K562 (cell line): ENCODE data around the gene CBFA2T3. TPM values are rescaled to one million over a fixed set of nuclear protein-coding genes. Genes with fewer than 3 reads are reported as not detected.

Experiments
- ATAC-seq: fragments of 200-7000 bp; cut with Tn5 transposase; 3 replicates; pipeline ENCODE4 v1.9.1; 2020; ENCODE audit warnings: moderate library complexity
- BruUV-seq: library from RNA; stranded (reverse); fragments of 400-500 nt; replicated peaks from 2 replicates; lab custom pipeline; 2021; lab: Mats Ljungman, UMichigan
- CTCF ChIA-PET: fragments of 300-600 bp; formaldehyde crosslinking; extraction: SDS; loops from one replicate; lab custom pipeline; 2021; ENCODE audit warnings: low intra/inter-chr PET ratio; lab: Yijun Ruan, JAX
- POLR2A ChIA-PET: fragments of 300-600, 350-650 bp; sonication (Branson Sonifier 250); formaldehyde crosslinking; extraction: SDS; loops from one replicate; lab custom pipeline; 2021; ENCODE audit warnings: antibody characterized with exemption, inconsistent platforms; lab: Yijun Ruan, JAX
- DNase-seq, 4 experiments: peaks; one replicate each; pipeline versions ENCODE4 v3.0.0 to v3.0.0-alpha.2; 2011 to 2018; ENCODE audit warnings: low spot score in 3 of 4, mixed read lengths in 3 of 4; ENCODE audit errors: extremely low read depth in 1 of 4
- FAIRE-seq: peaks from 2 replicates; lab custom pipeline; 2011; peaks lifted over from hg19 to GRCh38; lab: Jason Lieb, UNC
- H2AFZ ChIP-seq: 2 replicates; pipeline ENCODE4 v1.6.0; 2011; ENCODE audit warnings: low read depth, low read length, control low read depth, inconsistent platforms
- H3K27ac ChIP-seq: fragments of 200-600 bp; 3 replicates; pipeline ENCODE4 v1.8.0; 2011; ENCODE audit warnings: low read depth, mild to moderate bottlenecking, control low read depth, inconsistent platforms, low read length, moderate library complexity, mixed read lengths; ENCODE audit errors: extremely low read depth
- H3K27me3 ChIP-seq, 2 experiments: fragments of 300-600 bp in 1 of 2; 2 replicates in 1 of 2; 3 replicates in 1 of 2; pipeline versions ENCODE4 v1.6.0 to v1.8.0; 2011; ENCODE audit warnings: inconsistent platforms in 2 of 2, low read length in 2 of 2, mild to moderate bottlenecking in 1 of 2, mixed read lengths in 1 of 2, moderate library complexity in 1 of 2; ENCODE audit not compliant: control insufficient read depth in 2 of 2, insufficient read depth in 2 of 2
- H3K36me3 ChIP-seq: fragments of 300-600 bp; 3 replicates; pipeline ENCODE4 v1.8.0; 2011; ENCODE audit warnings: mild to moderate bottlenecking, low read length, inconsistent platforms; ENCODE audit not compliant: control insufficient read depth, insufficient read depth
- H3K4me1 ChIP-seq, 2 experiments: fragments of 200-600 bp in 1 of 2; replicated peaks in 1 of 2; 2 replicates in 1 of 2; 3 replicates in 1 of 2; pipeline versions ENCODE4 v1.5.1 to v1.8.0; 2011; ENCODE audit warnings: inconsistent platforms in 2 of 2, low read length in 2 of 2, mild to moderate bottlenecking in 1 of 2, mixed read lengths in 1 of 2, moderate library complexity in 1 of 2; ENCODE audit not compliant: control insufficient read depth in 2 of 2, insufficient read depth in 2 of 2
- H3K4me2 ChIP-seq: 2 replicates; pipeline ENCODE4 v1.6.1; 2011; ENCODE audit warnings: low read length, control low read depth, inconsistent platforms, mixed read lengths; ENCODE audit not compliant: insufficient read depth
- H3K4me3 ChIP-seq: fragments of 200-600 bp; sonication (generic), shearing (Covaris generic); 2 replicates; pipeline ENCODE4 v1.5.1; 2016; ENCODE audit warnings: control low read depth, inconsistent platforms
- H3K79me2 ChIP-seq: fragments of 200-600 bp; 3 replicates; pipeline ENCODE4 v1.8.0; 2011; ENCODE audit warnings: low read length, inconsistent platforms; ENCODE audit not compliant: control insufficient read depth, insufficient read depth
- H3K9ac ChIP-seq, 2 experiments: 2 replicates each; pipeline versions ENCODE4 v1.6.0 to v1.6.1; 2011; ENCODE audit warnings: low read depth in 2 of 2, low read length in 2 of 2, control low read depth in 1 of 2, inconsistent platforms in 1 of 2, mild to moderate bottlenecking in 1 of 2, mixed read lengths in 1 of 2; ENCODE audit not compliant: insufficient read depth in 1 of 2
- H3K9me1 ChIP-seq: one replicate; pipeline ENCODE4 v1.6.0; 2011; ENCODE audit warnings: inconsistent platforms, mild to moderate bottlenecking, low read length, moderate library complexity; ENCODE audit not compliant: control insufficient read depth, insufficient read depth
- H3K9me3 ChIP-seq: replicated peaks from 2 replicates; pipeline ENCODE4 v1.5.1; 2011; ENCODE audit warnings: low read depth, low read length, inconsistent platforms; ENCODE audit not compliant: control insufficient read depth, insufficient read depth
- H4K20me1 ChIP-seq: replicated peaks from 2 replicates; pipeline ENCODE4 v1.6.1; 2011; ENCODE audit warnings: low read length, inconsistent platforms, mixed read lengths; ENCODE audit not compliant: control insufficient read depth, insufficient read depth
- BRD4 ChIP-seq: fragments of 200-600 bp; sonication (generic); IDR thresholded peaks from 2 replicates; pipeline ENCODE4 v1.6.1; 2017; ENCODE audit warnings: inconsistent platforms
- CCAR2 ChIP-seq: fragments of 200-400 bp; formaldehyde crosslinking; IDR thresholded peaks from 2 replicates; pipeline ENCODE4 v1.6.1; 2017; ENCODE audit warnings: mild to moderate bottlenecking, low read depth, low read length
- CSDE1 ChIP-seq, 2 experiments: fragments of 450-650 bp; IDR thresholded peaks; 2 replicates each; pipeline ENCODE4 v1.6.1; 2016; ENCODE audit warnings: mild to moderate bottlenecking in 1 of 2
- HNRNPUL1 ChIP-seq: fragments of 200-400 bp; formaldehyde crosslinking; IDR thresholded peaks from 2 replicates; pipeline ENCODE4 v1.6.1; 2017; ENCODE audit warnings: low read length
- KDM4B ChIP-seq, 2 experiments: fragments of 450-650 bp in 1 of 2; sonication (generic) in 1 of 2; IDR thresholded peaks; 2 replicates each; pipeline ENCODE4 v1.6.1; 2016 to 2017; ENCODE audit warnings: borderline replicate concordance in 2 of 2, antibody characterized with exemption in 1 of 2, low read depth in 1 of 2, mild to moderate bottlenecking in 1 of 2
- PCBP1 ChIP-seq: fragments of 200-400 bp; formaldehyde crosslinking; IDR thresholded peaks from 2 replicates; pipeline ENCODE4 v1.6.1; 2018; ENCODE audit warnings: mild to moderate bottlenecking, low read depth, low read length; ENCODE audit not compliant: poor library complexity, severe bottlenecking
- POLR2G ChIP-seq: fragments of 200-400 bp; formaldehyde crosslinking; IDR thresholded peaks from 2 replicates; pipeline ENCODE4 v1.6.1; 2017; ENCODE audit warnings: low read depth, mild to moderate bottlenecking, antibody characterized with exemption, low read length, moderate library complexity
- RBM14 ChIP-seq: fragments of 200-400 bp; formaldehyde crosslinking; IDR thresholded peaks from 2 replicates; pipeline ENCODE4 v1.6.1; 2018; ENCODE audit warnings: low read depth, mild to moderate bottlenecking, low read length, moderate library complexity, borderline replicate concordance; ENCODE audit not compliant: insufficient read depth
- THRA ChIP-seq: fragments of 450-650 bp; IDR thresholded peaks from 2 replicates; pipeline ENCODE4 v1.6.1; 2017; ENCODE audit warnings: mild to moderate bottlenecking, moderate library complexity
- UBTF ChIP-seq, 2 experiments: IDR thresholded peaks; 2 replicates each; pipeline ENCODE4 v1.6.1; 2012; ENCODE audit warnings: improper control_type of control experiment in 2 of 2, low read depth in 2 of 2, low read length in 2 of 2, borderline replicate concordance in 1 of 2
- ZBTB11 ChIP-seq, 3 experiments: fragments of 200-800 bp in 1 of 3; fragments of 250-450 bp in 1 of 3; fragments of 450-650 bp in 1 of 3; sonication (Bioruptor Pico) in 1 of 3; sonication (Bioruptor generic) in 1 of 3; formaldehyde crosslinking in 1 of 3; IDR thresholded peaks; 2 replicates each; pipeline versions ENCODE4 v1.6.1 to v1.8.0; 2016 to 2022; ENCODE audit warnings: mild to moderate bottlenecking in 2 of 3, missing genetic modification characterization in 2 of 3, missing compliant biosample characterization in 1 of 3, moderate library complexity in 1 of 3
- ZC3H11A ChIP-seq: IDR thresholded peaks from 2 replicates; pipeline ENCODE4 v1.6.1; 2012; ENCODE audit warnings: low read depth, low read length, improper control_type of control experiment
- ZKSCAN3 ChIP-seq: fragments of 250-450 bp; sonication (Bioruptor Pico); IDR thresholded peaks from 2 replicates; pipeline ENCODE4 v1.4.0; 2020
- WGBS: fragments of 100-300 bp; shearing (Covaris generic); methylation state at CpG from one replicate; pipeline ENCODE4 v1.1.6; 2016; ENCODE audit warnings: low coverage, mixed read lengths; ENCODE audit not compliant: insufficient coverage; ENCODE audit errors: missing lambda C conversion rate; 5-methylcytosine and 5-hydroxymethylcytosine counted together
- in situ Hi-C: fragments of 300-500 bp; cut with MboI; formaldehyde crosslinking; loops from 4 replicates; pipeline ENCODE4 v1.15.0; 2018; ENCODE audit warnings: inconsistent platforms, mixed read lengths
- intact Hi-C: fragments of 100-400 bp; cut with micrococcal nuclease; formaldehyde crosslinking; loops from 2 replicates; pipeline ENCODE4 v1.14.2; 2022
- polyA plus RNA-seq, 8 experiments: library from polyadenylated mRNA; depleted of rRNA in 4 of 8; stranded (reverse) in 5 of 8; unstranded in 3 of 8; fragments of >200 nt; fragmentation: Nextera tagmentation in 2 of 8; fragmentation: Illumina TruSeq in 1 of 8; extraction: Ambion mirVana in 2 of 8; extraction: Trizol in 1 of 8; gene quantifications; 2 replicates each; pipeline versions ENCODE4 v1.2.1 to v1.2.3, GENCODE V29; 2011 to 2014; ENCODE audit warnings: inconsistent platforms in 1 of 8, missing spikeins in 1 of 8
- total RNA-seq, 7 experiments: library from RNA; depleted of rRNA in 6 of 7; stranded (reverse); fragments of >200 nt in 6 of 7; fragmentation: Illumina TruSeq in 2 of 7; extraction: Trizol in 2 of 7; gene quantifications; 2 replicates each; pipeline versions ENCODE4 v1.2.1 to v1.2.3, GENCODE V29; 2011 to 2021; ENCODE audit warnings: low replicate concordance in 1 of 7

The CBFA2T3 gene
- total and polyA plus RNA-seq, 9 of the 15 experiments (the other 6 are each of a cell fraction or from before 2014, with no cell fraction given) = 2.3 to 145 (median 6.7) TPM

GRCh38 chr16:88881675-88882357, 95.2 kb downstream of the CBFA2T3 start:
- peaks cover 0 to 82% of the 10 kb centered on the region in 2 experiments; a peak in 2 of 5 replicates for H3K4me1 ChIP-seq
- H3K4me3 ChIP-seq = no peak overlapping the region
- WGBS = 96% methylated on average over 18 of the region's 27 CpGs
- ATAC-seq = no peak
- ChIA-PET CTCF (no interaction called here), POLR2A (interaction anchor here (0.9 kb wide), 1 partner anchor 24 kb away, joined by 4 read pairs; no protein-coding TSS in a partner anchor)
- no peaks in the 10 kb centered on the region for H3K9me3 ChIP-seq
- no peak overlapping the region for H3K4me2 ChIP-seq
- no peak for FAIRE-seq
- peaks cover 100% of the 10 kb centered on the region for H3K36me3 ChIP-seq
- BruUV-seq = no TSS peak
- H3K9ac ChIP-seq = no peak overlapping the region
- in situ Hi-C loops = no loop called here
- intact Hi-C loops = no loop called here
- H2AFZ ChIP-seq = no peak overlapping the region
- no peaks in the 10 kb centered on the region for H3K9me1 ChIP-seq
- H4K20me1 ChIP-seq = no peaks in the 10 kb centered on the region
- no peaks in the 10 kb centered on the region for H3K27me3 ChIP-seq
- DNase-seq = no peak
- H3K79me2 ChIP-seq = peaks cover 10% of the 10 kb centered on the region; the same call in 2 of the 3 replicates
- no peak overlapping the region; the same call in 2 of the 3 replicates for H3K27ac ChIP-seq
- TF ChIP-seq THRA (no peak), ZKSCAN3 (CRISPR knock-in tag) (no peak), KDM4B (IDR thresholded peaks at IDR 0.05; ENCODE audit: borderline replicate concordance in 2 of 2, low read depth in 1 of 2) (0 out of 4 replicates have a peak, but pooled peaks of 1 of the 2 experiments have one; percentile 23), ZC3H11A (no peak), CCAR2 (peak; percentile 60; the same call in 1 of the 2 replicates), PCBP1 (peak; percentile 1), UBTF (IDR thresholded peaks at IDR 0.05; ENCODE audit: borderline replicate concordance in 1 of 2, low read depth in 2 of 2, low read length in 2 of 2) (no peak), HNRNPUL1 (0 out of 2 replicates have a peak, but pooled peaks have one; percentile 80), ZBTB11 (CRISPR knock-in tag; IDR thresholded peaks at IDR 0.05) (no peak), POLR2G (peak; percentile 70), BRD4 (no peak), RBM14 (0 out of 2 replicates have a peak, but pooled peaks have one; percentile 14), CSDE1 (IDR thresholded peaks at IDR 0.05) (no peak)
